ENCODE results near the gene LPP. TPM values are rescaled to one million over a fixed set of nuclear protein-coding genes. Genes with fewer than 3 reads are reported as not detected.

The LPP gene
- total RNA-seq, 1 experiment from 2014 or later, result 20.4 TPM

- H4K20me1 ChIP-seq (ENCODE audit: low read length), result no peaks in the 10 kb centered on the region
- DNase-seq (no peak), ATAC-seq (no peak)
- TF ChIP-seq CTCF (conservative IDR thresholded peaks at IDR 0.05; ENCODE audit: low read depth, low read length), result no peak
- TF ChIP-seq EZH2 (IDR thresholded peaks at IDR 0.05; ENCODE audit: low read length, unreplicated experiment), result no peak
- TF ChIP-seq EZH2phosphoT487 (IDR thresholded peaks at IDR 0.05; ENCODE audit: borderline replicate concordance, low read length), result no peak
- intact Hi-C loops (cut with micrococcal nuclease), result no loop called here
- no peaks in the 10 kb centered on the region for H3F3A ChIP-seq (ENCODE audit: low read length, unreplicated experiment)
- H3K36me3 ChIP-seq (ENCODE audit: low read depth, low read length), result no peaks in the 10 kb centered on the region
- no peak overlapping the region for H3K4me3 ChIP-seq (ENCODE audit: low read length)
- H3K9me3 ChIP-seq (ENCODE audit: low read length), result no peaks in the 10 kb centered on the region
- no peak overlapping the region for H3K9ac ChIP-seq (ENCODE audit: low read length)
- ChIA-PET POLR2A (ENCODE audit: unreplicated experiment) (no interaction called here), CTCF (no interaction called here)
- no peaks in the 10 kb centered on the region for H3K4me1 ChIP-seq (ENCODE audit: insufficient read depth, low read length)
- H3K4me2 ChIP-seq (ENCODE audit: low read length), result no peak overlapping the region
- no peak overlapping the region for H2AFZ ChIP-seq (ENCODE audit: low read length)
- no peaks in the 10 kb centered on the region for H3K9me2 ChIP-seq (replicated peaks; ENCODE audit: low read length)
- BruUV-seq (replicated peaks), result no TSS peak
- H3K27me3 ChIP-seq (ENCODE audit: low read length), result no peaks in the 10 kb centered on the region
- no peak overlapping the region for H3K27ac ChIP-seq (ENCODE audit: low read length)
- H3K79me2 ChIP-seq (ENCODE audit: low read length), result no peaks in the 10 kb centered on the region
Measured at GRCh38 chr3:188473591-188474288, 319.8 kb downstream of the LPP start.

- Histone ChIP-seq H4K20me1 (ENCODE audit: low read length) (no peaks in the 10 kb centered on the region), H3K79me2 (ENCODE audit: low read length) (no peaks in the 10 kb centered on the region), H3F3A (ENCODE audit: low read length, unreplicated experiment) (no peaks in the 10 kb centered on the region), H3K27me3 (ENCODE audit: low read length) (no peaks in the 10 kb centered on the region), H3K4me3 (ENCODE audit: low read length) (no peak overlapping the region), H3K4me1 (ENCODE audit: insufficient read depth, low read length) (no peaks in the 10 kb centered on the region), H3K36me3 (ENCODE audit: low read depth, low read length) (no peaks in the 10 kb centered on the region), H3K9me3 (ENCODE audit: low read length) (no peaks in the 10 kb centered on the region), H3K4me2 (ENCODE audit: low read length) (no peak overlapping the region), H2AFZ (ENCODE audit: low read length) (no peak overlapping the region), H3K9ac (ENCODE audit: low read length) (no peak overlapping the region), H3K27ac (ENCODE audit: low read length) (no peak overlapping the region), H3K9me2 (replicated peaks; ENCODE audit: low read length) (no peaks in the 10 kb centered on the region)
- no TSS peak for BruUV-seq (replicated peaks)
- ChIA-PET CTCF (no interaction called here), POLR2A (ENCODE audit: unreplicated experiment) (no interaction called here)
- DNase-seq (no peak), ATAC-seq (no peak)
- intact Hi-C loops (cut with micrococcal nuclease), result no loop called here
- TF ChIP-seq EZH2 (IDR thresholded peaks at IDR 0.05; ENCODE audit: low read length, unreplicated experiment) (no peak), CTCF (conservative IDR thresholded peaks at IDR 0.05; ENCODE audit: low read depth, low read length) (no peak), EZH2phosphoT487 (IDR thresholded peaks at IDR 0.05; ENCODE audit: borderline replicate concordance, low read length) (no peak)
Measured at GRCh38 chr3:188476935-188477334, 323.0 kb downstream of the LPP start.

- DNase-seq (no peak), ATAC-seq (no peak)
- ChIA-PET POLR2A (ENCODE audit: unreplicated experiment) (no interaction called here), CTCF (no interaction called here)
- Histone ChIP-seq H3K4me2 (ENCODE audit: low read length) (no peak overlapping the region), H3K79me2 (ENCODE audit: low read length) (no peaks in the 10 kb centered on the region), H3K4me1 (ENCODE audit: insufficient read depth, low read length) (no peaks in the 10 kb centered on the region), H3K4me3 (ENCODE audit: low read length) (no peak overlapping the region), H3K9ac (ENCODE audit: low read length) (no peak overlapping the region), H3K9me3 (ENCODE audit: low read length) (no peaks in the 10 kb centered on the region), H2AFZ (ENCODE audit: low read length) (no peak overlapping the region), H3K36me3 (ENCODE audit: low read depth, low read length) (peaks cover 8% of the 10 kb centered on the region), H4K20me1 (ENCODE audit: low read length) (no peaks in the 10 kb centered on the region), H3F3A (ENCODE audit: low read length, unreplicated experiment) (no peaks in the 10 kb centered on the region), H3K27ac (ENCODE audit: low read length) (no peak overlapping the region), H3K27me3 (ENCODE audit: low read length) (no peaks in the 10 kb centered on the region), H3K9me2 (replicated peaks; ENCODE audit: low read length) (no peaks in the 10 kb centered on the region)
- no TSS peak for BruUV-seq (replicated peaks)
- intact Hi-C loops (cut with micrococcal nuclease), result loop anchor here (5.0 kb wide), 1 partner anchor 112 kb away; no protein-coding TSS in a partner anchor
- TF ChIP-seq EZH2 (IDR thresholded peaks at IDR 0.05; ENCODE audit: low read length, unreplicated experiment) (no peak), EZH2phosphoT487 (IDR thresholded peaks at IDR 0.05; ENCODE audit: borderline replicate concordance, low read length) (no peak), CTCF (conservative IDR thresholded peaks at IDR 0.05; ENCODE audit: low read depth, low read length) (no peak)
Measured at GRCh38 chr3:188480011-188480410, 326.1 kb downstream of the LPP start.

All from PC-3 (cell line).